Liver (tissue), 3 donors: ENCODE data around the gene MYO9A.

Source experiments
- CTCF ChIP-seq: fragments of 150-350 bp; IDR thresholded peaks from 2 replicates; pipeline ENCODE4 v1.5.1; 2017; ENCODE audit warnings: improper control_type of control experiment, low read depth, low read length; ENCODE audit not compliant: missing input control
- GABPA ChIP-seq, 2 donors: IDR thresholded peaks in 1 of 2; conservative IDR thresholded peaks in 1 of 2; 2 replicates each; pipeline ENCODE4 v1.6.1; 2016; ENCODE audit warnings: antibody characterized with exemption in 2 of 2, mild to moderate bottlenecking in 1 of 2, moderate library complexity in 1 of 2
- JUND ChIP-seq, 2 donors: IDR thresholded peaks; 2 replicates each; pipeline ENCODE4 v1.6.1; 2016; ENCODE audit warnings: antibody characterized with exemption in 2 of 2
- MAX ChIP-seq: IDR thresholded peaks from 2 replicates; pipeline ENCODE4 v1.6.1; 2016; ENCODE audit warnings: antibody characterized with exemption
- RAD21 ChIP-seq, 2 donors: IDR thresholded peaks; 2 replicates each; pipeline ENCODE4 v1.6.1; 2016; ENCODE audit warnings: antibody characterized with exemption in 2 of 2, mild to moderate bottlenecking in 2 of 2
- REST ChIP-seq: IDR thresholded peaks from 2 replicates; pipeline ENCODE4 v1.6.1; 2016; ENCODE audit warnings: antibody characterized with exemption, mild to moderate bottlenecking
- RXRA ChIP-seq, 2 donors: IDR thresholded peaks; 2 replicates each; pipeline ENCODE4 v1.6.1; 2017 to 2018; ENCODE audit warnings: antibody characterized with exemption in 2 of 2, mild to moderate bottlenecking in 1 of 2
- SP1 ChIP-seq: IDR thresholded peaks from 2 replicates; pipeline ENCODE4 v1.6.1; 2018; ENCODE audit warnings: antibody characterized with exemption, mild to moderate bottlenecking
- TAF1 ChIP-seq: conservative IDR thresholded peaks from 2 replicates; pipeline ENCODE4 v1.6.1; 2016; ENCODE audit warnings: antibody characterized with exemption, mild to moderate bottlenecking
- YY1 ChIP-seq: IDR thresholded peaks from 2 replicates; pipeline ENCODE4 v1.6.1; 2016; ENCODE audit warnings: antibody characterized with exemption, mild to moderate bottlenecking
- TF ChIP-seq, protein P1 (sequence below): IDR thresholded peaks from 2 replicates; pipeline ENCODE4 v1.6.1; 2016; ENCODE audit warnings: antibody characterized with exemption
- donor health status: healthy.
- donor health status: healthy.

DNA sequence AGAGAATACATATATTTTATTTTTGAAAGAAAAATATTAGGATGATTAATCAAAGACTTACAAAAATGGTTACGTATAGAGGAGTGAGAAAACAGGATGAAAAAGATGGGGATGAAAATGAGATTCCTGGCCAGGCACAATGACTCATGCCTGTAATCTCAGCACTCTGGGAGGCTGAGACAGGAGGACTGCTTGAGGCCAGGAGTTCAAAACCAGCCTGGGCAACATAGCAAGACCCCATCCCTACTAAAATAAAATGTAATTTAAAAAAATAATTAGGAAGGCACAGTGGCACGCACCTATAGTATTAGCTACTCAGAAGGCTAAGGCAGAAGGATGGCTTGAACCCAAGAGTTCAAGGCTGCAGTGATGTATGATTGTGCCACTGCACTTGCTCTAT lies 11.9 kb downstream of the MYO9A start:
- TF ChIP-seq CTCF (no peak), RAD21 (IDR thresholded peaks at IDR 0.05) (no peak), GABPA (IDR thresholded peaks at IDR 0.05 in 1 of 2, conservative IDR thresholded peaks at IDR 0.05 in 1 of 2) (no peak), SP1 (no peak), MAX (no peak), RXRA (IDR thresholded peaks at IDR 0.05) (no peak), YY1 (no peak), REST (no peak), TAF1 (no peak), JUND (IDR thresholded peaks at IDR 0.05) (no peak)
- TF ChIP-seq, protein P1, sequence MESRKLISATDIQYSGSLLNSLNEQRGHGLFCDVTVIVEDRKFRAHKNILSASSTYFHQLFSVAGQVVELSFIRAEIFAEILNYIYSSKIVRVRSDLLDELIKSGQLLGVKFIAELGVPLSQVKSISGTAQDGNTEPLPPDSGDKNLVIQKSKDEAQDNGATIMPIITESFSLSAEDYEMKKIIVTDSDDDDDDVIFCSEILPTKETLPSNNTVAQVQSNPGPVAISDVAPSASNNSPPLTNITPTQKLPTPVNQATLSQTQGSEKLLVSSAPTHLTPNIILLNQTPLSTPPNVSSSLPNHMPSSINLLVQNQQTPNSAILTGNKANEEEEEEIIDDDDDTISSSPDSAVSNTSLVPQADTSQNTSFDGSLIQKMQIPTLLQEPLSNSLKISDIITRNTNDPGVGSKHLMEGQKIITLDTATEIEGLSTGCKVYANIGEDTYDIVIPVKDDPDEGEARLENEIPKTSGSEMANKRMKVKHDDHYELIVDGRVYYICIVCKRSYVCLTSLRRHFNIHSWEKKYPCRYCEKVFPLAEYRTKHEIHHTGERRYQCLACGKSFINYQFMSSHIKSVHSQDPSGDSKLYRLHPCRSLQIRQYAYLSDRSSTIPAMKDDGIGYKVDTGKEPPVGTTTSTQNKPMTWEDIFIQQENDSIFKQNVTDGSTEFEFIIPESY, result no peak
